GM21515 (cell line): Measurements from ENCODE around the gene PERM1.
"Not testable (repeated sequence)": the region's sequence is repeated elsewhere in the genome, so short reads cannot be mapped to it uniquely, and the experiment has no call there.

ENCODE experiments used
- ATAC-seq: cut with Tn5 transposase; IDR thresholded peaks from one replicate; pipeline ENCODE4 v1.9.1; 2021; ENCODE audit not compliant: unreplicated experiment

PERM1 gene

DNA sequence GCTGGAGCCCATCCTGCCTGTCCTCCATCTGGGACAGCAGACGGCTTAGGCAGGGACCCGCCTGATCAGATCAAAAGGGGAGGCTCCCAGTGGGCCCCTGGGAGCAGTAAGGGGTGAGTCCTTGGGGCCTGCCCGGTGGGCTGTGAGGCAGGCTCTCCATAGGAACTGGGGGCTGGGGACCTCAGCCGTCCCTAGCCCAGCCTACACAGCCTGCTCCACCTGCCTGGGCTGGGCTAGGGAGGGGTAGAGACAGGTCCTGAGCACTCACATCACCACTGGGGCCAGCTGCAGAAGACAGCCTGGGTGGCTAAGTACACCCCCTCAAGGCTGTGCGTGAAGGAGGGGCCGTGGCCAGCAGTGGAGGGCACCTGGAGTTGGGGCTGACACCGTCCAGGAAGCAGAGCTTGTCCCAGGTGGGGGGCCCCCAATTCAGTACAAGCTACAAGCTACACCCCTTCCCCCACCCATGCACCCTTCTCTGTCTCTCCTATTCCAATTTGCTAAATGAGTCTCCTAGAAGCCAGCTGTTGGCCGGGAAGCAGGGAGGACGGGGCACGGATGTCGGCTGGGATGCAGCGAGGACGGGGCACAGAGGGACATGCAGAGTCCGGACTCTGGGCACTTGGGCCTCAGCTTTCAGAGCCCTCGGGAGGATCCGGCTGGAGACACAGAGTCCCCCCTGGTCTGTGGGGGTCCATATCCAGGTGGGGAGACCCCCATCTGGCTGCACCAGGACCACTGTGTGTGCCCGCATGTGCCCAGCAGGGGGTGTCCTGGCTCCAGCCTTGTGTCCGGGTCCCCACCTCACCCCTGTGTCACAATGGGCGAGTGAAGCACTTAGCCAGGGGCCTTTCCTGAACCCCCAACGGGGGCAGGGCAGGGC is 33.1 kb upstream of the PERM1 start:
- ATAC-seq = no peak

DNA sequence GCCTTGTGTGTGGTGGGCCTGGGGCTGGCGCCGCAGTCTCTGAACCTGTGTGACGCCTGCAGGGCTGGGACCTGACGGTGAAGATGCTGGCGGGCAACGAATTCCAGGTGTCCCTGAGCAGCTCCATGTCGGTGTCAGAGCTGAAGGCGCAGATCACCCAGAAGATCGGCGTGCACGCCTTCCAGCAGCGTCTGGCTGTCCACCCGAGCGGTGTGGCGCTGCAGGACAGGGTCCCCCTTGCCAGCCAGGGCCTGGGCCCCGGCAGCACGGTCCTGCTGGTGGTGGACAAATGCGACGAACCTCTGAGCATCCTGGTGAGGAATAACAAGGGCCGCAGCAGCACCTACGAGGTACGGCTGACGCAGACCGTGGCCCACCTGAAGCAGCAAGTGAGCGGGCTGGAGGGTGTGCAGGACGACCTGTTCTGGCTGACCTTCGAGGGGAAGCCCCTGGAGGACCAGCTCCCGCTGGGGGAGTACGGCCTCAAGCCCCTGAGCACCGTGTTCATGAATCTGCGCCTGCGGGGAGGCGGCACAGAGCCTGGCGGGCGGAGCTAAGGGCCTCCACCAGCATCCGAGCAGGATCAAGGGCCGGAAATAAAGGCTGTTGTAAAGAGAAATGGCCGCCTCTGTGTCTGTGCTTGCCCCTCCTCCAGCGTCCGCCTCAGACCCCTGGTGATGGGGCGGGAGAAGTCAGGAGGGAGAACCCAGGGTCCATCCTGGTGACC is 32.2 kb upstream of the PERM1 start:
- no peak for ATAC-seq

DNA sequence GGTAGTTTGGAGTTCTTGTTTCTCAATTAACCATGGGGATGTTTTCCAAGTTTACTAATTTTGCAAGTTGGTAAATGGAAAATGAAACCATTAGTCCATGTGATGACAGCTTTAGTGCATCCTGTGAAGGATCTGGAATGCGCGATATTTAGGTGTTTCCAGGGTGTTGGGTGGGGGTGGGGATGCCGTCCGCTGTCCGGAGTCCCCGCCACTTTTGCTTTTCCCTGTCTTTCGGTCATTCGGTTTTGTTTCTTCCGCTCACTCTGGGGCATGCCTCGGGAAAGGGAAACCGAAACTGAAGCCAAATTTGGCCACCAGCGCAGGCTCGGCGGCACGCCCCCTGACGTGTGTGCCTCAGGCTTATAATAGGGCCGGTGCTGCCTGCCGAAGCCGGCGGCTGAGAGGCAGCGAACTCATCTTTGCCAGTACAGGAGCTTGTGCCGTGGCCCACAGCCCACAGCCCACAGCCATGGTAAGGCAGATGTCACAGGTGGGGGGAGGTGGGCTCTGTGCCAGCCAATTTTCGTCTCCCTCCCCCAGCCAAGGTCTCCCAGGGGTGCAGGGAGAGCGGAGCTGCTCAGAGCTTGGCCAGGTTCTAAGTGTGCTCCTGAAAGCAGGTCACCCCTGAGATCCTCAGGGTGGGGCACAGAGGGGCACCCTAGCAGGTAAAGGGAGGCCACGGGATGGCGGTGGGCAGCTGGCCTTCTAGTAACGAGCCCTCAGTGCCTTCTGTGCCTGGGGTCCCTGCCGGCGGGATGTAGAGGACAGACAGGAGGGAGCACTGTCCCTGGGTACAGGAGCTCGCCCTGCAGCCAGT is 31.4 kb upstream of the PERM1 start, which contains the start of gene ISG15:
TSS of gene ISG15 (plus strand) at position 393 of the 817 bp plus-strand sequence. CDS start at position 470, 77 bp downstream.
- peak; percentile 70 for ATAC-seq

DNA sequence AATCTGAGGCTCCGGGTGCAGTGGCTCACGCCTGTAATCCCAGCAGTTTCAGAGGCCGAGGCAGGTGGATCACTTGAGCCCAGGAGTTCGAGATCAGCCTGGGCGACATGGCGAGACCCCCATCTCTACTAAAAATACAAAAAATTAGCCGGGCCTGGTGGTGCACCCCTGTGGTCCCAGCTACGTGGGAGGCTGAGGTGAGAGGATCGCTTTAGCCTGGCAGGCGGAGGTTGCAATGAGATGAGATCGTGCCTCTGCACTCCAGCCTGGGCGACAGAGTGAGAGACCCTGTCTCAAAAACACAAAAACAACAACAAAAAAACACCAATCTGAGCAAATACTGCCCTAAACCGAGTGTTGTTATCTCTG is 30.8 kb upstream of the PERM1 start:
- ATAC-seq = not testable (repeated sequence)

DNA sequence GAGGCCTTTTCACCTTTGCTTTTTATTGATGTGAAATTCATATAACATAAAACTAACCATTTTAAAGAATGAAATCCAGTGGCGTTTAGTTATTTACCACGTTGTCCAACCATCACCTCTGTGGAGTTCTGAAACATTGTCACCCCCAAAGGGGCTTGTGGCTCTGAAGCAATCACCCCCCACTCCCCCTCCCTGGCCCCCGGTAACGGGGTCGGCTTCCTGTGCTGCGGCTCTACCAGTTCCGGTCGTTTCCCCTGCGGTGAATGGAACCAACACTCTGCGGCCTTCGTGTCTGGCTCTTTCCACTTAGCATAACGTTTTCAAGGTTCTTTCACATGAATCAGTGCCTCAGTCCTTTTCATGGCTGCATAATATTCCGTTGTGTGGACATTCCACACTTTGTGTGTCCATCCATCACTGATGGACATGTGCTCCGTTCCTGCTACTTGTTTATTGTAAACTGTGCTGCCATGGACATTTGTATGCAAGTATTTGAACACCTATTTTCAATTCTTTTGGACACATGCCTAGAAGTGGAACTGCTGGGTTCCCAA is 29.6 kb upstream of the PERM1 start:
- ATAC-seq = no peak

DNA sequence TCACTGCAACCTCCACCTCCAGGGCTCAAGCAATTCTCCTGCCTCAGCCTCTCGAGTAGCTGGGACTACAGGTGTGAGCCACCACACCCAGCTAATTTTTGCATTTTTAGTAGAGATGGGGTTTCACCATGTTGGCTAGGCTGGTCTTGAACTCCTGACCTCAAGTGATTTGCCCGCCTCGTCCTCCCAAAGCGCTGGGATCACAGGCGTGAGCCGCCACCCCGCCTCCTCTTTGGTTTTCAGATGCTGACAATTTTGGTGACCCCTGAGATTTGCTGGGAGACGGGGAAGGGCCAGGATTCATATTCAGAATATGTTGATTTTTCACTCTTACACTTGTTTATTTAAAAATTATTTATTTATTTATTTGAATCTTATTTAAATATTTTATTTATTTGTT is 28.2 kb upstream of the PERM1 start:
- not testable (repeated sequence) for ATAC-seq

DNA sequence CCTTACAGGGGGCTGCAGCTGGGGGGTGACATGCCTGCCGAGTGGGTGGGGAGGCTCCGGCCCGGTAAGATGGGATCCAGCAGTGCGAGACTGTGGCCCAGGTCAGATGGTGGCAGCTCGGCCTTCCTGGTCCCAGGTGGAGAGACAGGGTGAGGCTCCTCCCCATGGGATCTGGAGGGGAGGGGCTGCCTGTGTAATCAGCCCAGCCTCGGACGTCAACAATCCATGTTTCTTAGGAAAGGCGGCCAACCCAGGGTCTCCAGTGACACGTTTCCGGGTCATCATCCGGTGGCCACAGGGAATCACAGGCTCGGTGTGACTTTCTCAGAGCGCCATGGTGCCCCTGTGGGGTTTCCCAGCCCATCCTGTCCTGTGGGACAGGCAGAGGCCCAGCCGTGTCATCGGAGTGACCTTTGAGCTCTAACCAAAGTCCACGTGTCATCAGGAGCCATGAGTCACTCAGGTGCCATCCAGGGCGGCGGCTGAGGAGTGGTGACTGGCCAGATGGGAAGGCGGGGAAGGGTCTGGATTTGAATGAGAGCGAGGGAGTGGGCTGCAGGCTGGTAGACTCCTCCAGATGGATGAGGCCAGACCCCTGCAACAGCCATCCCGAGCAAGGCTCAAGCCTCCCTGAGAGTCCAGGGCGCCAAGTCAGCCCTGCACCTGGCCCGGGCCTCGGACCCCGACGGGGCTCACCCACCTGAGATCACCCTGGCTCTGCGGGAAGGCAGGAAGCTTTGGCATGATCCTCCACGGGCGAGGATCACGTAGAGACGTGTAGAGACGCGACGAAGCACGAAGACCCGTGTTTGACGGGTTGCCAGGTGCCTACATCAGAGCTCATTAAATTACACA is 24.6 kb upstream of the PERM1 start:
- no peak for ATAC-seq

DNA sequence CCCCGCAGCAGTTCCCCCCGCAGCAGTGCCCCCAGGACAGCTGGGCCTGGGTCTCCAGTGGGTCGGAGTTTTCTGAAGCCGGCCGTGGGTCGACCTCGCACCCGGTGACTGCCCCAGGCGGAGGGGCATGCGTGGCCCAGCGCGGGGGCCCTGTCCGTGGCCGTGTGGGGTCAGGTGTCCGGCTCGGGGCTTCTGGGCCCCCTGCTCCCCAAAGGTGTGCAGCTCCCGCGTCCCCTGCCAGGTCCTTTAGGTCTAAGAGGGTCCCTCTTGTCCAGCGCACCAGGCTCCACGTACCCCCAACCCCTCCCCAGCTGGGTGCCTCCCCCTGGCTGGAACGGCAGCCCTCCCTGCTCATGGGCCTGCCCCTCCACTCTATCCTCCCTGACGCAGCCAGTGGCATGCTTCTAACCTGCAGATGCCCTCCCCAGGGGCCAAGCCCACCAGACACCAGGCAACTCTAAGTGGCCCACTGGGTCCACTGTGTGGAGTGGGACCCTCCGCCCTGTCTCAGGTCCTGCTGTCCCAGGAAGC is 23.9 kb upstream of the PERM1 start:
- no peak for ATAC-seq

DNA sequence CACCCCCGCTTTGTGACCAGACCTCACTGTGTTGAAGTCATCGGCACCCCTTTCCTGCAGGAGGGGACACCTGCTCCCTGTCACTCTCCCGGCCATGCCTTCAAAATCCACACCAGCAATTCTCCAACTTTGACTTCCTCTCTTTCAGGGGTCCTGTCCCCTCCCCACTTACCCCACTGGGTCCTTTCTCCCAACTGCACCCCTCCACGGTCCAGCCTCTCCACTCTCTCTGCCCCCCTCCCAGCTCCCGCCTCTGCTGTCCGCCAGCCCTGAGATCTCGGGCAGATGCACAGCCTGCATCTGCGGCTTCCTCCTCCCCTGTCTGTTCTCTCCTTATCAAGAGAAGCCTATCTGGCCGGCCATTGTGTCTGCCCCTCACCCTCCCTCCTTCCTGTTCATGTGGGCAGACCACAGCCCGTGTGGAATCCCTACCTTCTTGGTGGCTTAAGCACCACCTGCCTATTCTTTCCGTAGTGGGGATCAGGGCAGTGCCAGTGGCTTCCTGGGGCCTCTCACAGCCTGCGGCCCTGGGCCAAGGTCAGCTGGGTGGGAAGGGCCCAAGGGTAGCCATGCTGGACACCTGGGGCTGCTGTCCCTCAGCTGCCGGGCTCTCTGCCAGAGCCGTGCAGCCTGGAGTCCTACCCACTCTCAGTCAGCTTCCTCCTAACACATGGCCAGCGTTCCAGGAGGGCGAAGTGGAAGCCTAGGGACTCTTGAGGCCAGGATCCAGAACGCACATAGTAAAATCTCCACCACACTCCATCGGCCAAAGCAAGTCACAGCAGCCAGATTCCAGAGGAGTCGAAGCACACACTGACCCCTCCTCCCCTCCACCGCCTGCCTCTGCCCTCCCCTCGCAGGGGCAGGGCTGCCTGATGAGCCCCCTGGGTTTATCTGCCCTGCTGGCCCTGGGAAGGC is 23.1 kb upstream of the PERM1 start:
- no peak for ATAC-seq

DNA sequence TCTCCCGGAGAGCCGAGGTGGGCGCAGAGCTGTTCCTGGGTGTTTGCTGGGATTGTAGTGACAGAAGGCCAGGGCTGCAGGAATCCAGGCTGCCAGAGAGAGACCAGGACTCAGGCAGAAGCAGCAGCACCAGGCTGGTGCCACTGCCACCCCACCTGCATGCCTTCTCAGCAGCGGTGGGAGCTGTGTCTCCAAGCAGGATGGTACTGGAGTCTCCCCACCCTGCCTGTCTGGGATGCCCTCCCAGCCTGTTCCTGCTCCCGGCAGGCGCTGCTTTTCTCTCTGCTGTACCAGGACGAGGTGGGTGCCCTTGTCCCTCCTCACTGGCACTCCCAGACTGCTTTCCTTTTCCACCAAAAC is 22.5 kb upstream of the PERM1 start:
- ATAC-seq = no peak

DNA sequence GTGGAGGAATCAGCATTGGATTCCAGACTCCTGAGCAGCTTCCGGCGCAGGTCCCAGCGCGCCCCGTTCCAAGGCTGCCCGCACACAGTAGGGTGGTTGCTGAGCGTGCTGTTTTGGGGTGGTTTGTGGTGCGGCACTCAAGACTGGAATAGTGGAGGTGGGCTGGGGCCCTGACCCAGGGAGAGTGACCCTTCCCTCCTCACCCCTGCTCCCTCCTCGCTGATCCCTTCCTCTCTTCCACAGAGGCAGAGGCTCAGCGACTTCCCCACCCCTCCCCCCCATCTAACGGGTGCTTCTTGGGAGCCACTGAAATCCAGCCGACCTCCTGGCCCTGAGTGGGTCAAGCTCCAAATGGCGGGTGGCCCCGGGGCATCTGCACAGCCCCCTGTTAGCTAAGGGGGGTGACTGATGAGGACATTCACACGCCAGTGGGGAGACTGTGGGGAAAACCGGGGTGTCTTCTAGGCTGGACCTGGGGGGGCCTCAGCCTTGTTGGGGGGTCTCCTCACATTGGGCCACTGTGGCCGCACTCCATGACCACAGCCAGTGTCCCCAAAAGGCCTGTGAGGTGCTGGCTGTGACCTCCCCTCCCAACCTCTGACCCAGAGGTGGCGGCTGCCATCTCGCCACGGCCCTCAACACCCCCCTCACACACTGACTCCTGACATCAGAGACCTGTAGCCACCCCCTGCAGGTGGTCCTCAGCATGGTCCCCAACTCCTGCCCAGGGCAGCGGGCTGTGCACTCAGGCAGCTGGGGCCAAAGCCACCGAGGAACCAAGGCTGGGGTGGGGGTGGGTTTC is 21.9 kb upstream of the PERM1 start:
- ATAC-seq = no peak

DNA sequence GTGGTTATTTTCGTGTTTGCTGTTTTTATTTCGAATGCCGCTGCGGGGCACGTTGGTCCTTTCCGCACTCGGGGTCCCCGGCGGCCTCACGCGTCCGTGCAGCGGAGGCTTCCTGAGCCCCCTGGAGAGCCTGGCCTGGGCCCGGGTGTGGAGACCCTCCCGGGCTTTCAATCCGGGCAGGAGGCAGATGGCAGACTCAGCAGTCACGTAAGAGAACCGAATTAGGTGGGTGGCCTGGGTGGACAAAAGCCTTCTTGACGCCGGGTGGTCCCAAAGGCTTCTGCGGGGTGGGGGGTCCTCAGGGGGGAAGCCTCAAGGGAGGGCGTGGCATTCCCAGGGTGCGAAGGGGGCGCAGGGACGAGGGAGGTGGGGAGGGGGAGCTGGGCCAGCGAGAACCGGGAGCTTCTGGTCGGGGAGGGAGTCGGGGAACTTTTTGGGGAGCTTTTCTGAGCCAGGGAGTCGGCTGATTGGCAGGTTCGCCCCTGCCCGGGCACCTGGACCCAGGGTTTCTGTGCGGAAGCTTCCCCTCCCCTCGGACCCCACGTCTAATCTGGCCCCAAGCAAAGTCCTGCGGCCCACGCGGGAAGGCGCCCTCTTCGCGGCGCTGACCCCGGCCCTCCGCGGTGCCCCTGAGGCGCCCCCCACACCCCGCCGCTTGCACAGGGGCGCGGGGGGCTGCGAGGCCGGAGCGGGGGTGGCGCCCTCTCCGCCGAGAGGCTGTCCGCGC is 19.3 kb upstream of the PERM1 start:
- no peak for ATAC-seq

DNA sequence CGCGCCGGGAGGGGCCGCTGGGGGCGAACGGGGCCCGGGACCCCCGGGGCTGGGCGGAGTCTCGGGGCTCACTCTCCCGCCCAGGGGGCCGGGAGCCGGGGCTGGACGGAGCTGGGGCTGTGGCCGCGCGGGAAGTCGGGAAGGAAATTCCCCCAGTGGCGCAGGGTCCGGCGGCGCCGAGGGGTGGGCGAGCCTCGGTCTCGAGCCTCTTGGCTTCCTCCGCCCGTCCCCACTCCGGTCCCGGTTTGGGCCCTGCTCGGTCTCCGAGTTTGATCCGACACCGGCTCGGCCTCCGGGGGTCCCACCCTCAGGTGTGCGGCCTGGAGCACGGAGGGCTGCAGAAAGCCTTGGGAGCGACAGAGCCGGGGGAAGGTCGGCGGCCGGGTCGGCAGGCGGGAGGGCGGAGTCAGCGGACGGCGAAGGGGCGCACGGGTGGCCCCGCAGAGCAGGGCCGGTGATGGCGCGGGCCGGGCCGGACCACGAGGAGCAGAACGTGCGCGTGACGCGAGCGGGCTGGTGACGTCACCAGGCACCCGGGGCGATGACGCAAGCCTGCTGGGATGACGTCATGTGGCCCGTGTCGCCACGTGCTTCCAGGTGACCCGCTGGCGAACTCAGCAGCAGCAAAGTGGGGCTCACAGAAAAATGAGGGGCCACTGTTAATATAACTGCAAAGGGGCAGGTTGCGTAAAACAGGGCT is 18.6 kb upstream of the PERM1 start:
- ATAC-seq = no peak

DNA sequence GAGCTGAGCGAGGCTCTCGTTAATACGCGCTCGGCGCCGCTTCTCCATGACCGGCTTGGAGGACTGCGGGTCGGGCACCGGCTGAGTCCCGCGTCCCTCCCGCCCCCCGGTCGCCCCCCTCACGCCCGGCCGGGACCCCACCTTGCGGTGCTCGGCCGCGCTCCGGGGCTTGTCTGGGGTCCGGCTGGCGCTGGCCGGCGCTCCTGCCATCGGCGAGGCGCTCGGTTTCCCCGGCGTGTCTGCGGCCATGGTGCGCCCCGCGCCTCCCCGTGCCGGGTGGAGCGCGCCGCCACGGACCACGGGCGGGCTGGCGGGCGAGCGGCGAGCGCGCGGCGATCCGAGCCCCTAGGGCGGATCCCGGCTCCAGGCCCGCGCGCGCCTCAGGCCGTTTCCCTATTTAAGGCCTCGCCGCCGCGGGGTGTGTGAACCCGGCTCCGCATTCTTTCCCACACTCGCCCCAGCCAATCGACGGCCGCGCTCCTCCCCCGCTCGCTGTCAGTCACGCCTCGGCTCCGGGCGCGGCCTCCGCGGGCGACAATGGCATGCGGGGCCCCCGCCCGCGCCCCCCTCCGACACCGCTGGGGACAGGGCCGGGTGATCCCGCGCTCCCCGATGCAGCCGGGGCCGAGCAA is 17.9 kb upstream of the PERM1 start, which contains the start of gene HES4:
TSS of gene HES4 (minus strand) at position 373 of the 632 bp plus-strand sequence. CDS start at position 249, 124 bp downstream.
- no peak for ATAC-seq

DNA sequence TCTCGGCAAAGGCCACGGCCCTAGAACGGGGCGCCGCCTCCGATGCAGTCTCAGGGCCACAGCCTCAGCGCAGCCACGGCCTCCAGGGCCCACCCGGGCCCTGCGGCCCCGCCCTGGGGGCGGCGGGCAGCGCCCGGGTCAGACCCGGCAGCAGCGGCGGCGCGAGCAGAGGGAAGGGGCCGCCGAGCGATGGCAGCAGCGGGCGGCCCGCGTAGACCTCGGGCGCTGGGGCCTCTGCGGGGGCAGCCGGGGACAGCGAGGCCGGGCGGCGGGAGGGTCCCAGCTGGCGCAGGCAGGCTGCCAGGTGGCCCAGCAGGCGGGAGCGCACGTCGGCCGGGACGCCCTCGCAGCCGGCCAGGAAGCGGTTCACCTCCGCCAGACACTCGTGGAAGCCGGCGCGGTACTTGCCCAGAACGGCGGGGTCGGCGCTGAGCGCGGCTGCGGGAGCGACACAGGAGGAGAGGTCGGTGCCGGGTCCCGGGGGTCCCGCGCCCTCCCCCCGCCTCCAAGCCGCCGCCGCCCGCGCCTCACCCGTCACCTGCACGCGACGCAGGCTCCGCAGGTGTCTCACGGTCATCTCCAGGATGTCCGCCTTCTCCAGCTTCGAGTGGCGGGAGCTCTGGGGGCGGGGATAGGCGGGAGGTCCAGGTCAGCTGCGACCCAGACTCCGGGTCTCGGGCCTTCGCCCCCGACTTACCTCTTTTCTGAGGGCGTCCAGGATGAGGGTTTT is 17.3 kb upstream of the PERM1 start:
- ATAC-seq = no peak

DNA sequence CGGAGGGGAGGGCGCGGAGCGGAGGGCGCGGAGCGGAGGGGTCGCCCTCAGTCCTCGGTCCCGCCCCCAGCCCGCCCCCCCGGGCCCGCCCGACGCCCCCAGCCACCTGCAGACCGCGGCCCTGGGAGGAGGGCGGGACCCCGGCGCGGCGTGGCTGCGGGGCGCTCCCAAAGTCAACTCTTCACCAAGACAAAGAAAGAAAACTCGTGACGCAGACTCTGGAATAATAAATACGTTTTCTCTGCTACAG is 16.8 kb upstream of the PERM1 start:
- no peak for ATAC-seq
